Hepatocyte (in vitro differentiated cells): Measurements from ENCODE around the gene DYSF. TPM values are rescaled to one million over a fixed set of nuclear protein-coding genes. Genes with fewer than 3 reads are reported as not detected.

Experiments used
- DNase-seq: peaks from one replicate; pipeline ENCODE4 v3.0.0-alpha.2; 2016; ENCODE audit warnings: low spot score
- H2AFZ ChIP-seq: fragments of 200-600 bp; sonication (generic); 2 replicates; pipeline ENCODE4 v1.6.0; 2016; ENCODE audit warnings: antibody characterized with exemption, mild to moderate bottlenecking
- H3K27ac ChIP-seq: fragments of 200-600 bp; sonication (generic); 2 replicates; pipeline ENCODE4 v1.5.1; 2016; ENCODE audit warnings: mild to moderate bottlenecking
- H3K27me3 ChIP-seq: fragments of 200-600 bp; sonication (generic); 2 replicates; pipeline ENCODE4 v1.6.1; 2016
- H3K36me3 ChIP-seq: fragments of 200-600 bp; sonication (generic); replicated peaks from 2 replicates; pipeline ENCODE4 v1.5.1; 2016; ENCODE audit warnings: low read depth; ENCODE audit not compliant: insufficient read depth
- H3K4me1 ChIP-seq: fragments of 200-600 bp; sonication (generic); 2 replicates; pipeline ENCODE4 v1.5.1; 2016; ENCODE audit warnings: mild to moderate bottlenecking, moderate library complexity; ENCODE audit not compliant: insufficient read depth
- H3K4me2 ChIP-seq: fragments of 200-600 bp; sonication (generic); 2 replicates; pipeline ENCODE4 v1.6.0; 2016
- H3K4me3 ChIP-seq: fragments of 200-600 bp; sonication (generic); 2 replicates; pipeline ENCODE4 v1.5.1; 2016; ENCODE audit warnings: mild to moderate bottlenecking
- H3K79me2 ChIP-seq: fragments of 200-600 bp; sonication (generic); 2 replicates; pipeline ENCODE4 v1.6.0; 2017; ENCODE audit warnings: mild to moderate bottlenecking
- H3K9me2 ChIP-seq: fragments of 200-600 bp; sonication (generic); replicated peaks from 2 replicates; pipeline ENCODE4 v1.6.0; 2017; ENCODE audit warnings: mild to moderate bottlenecking; ENCODE audit not compliant: insufficient read depth
- H3K9me3 ChIP-seq: fragments of 200-600 bp; sonication (generic); 2 replicates; pipeline ENCODE4 v1.5.1; 2016; ENCODE audit warnings: low read depth, mild to moderate bottlenecking
- H4K20me1 ChIP-seq: fragments of 200-600 bp; sonication (generic); 2 replicates; pipeline ENCODE4 v1.6.0; 2016; ENCODE audit warnings: mild to moderate bottlenecking; ENCODE audit not compliant: insufficient read depth, poor library complexity, severe bottlenecking
- CTCF ChIP-seq: fragments of 200-600 bp; sonication (generic); IDR thresholded peaks from 2 replicates; pipeline ENCODE4 v1.5.1; 2016; ENCODE audit warnings: antibody characterized with exemption, mild to moderate bottlenecking; ENCODE audit not compliant: poor library complexity
- EZH2 ChIP-seq: fragments of 200-600 bp; sonication (generic); IDR thresholded peaks from 2 replicates; pipeline ENCODE4 v1.6.1; 2016; ENCODE audit warnings: antibody characterized with exemption, mild to moderate bottlenecking, borderline replicate concordance
- EZH2phosphoT487 ChIP-seq: fragments of 200-600 bp; sonication (generic); IDR thresholded peaks from one replicate; pipeline ENCODE4 v1.6.1; 2018; ENCODE audit warnings: antibody characterized with exemption, mild to moderate bottlenecking, low read depth, moderate library complexity; ENCODE audit not compliant: unreplicated experiment, severe bottlenecking
- WGBS: methylation state at CpG from one replicate; pipeline ENCODE4 v1.1.6; 2016; ENCODE audit warnings: low lambda C conversion rate; ENCODE audit errors: missing lambda C conversion rate; 5-methylcytosine and 5-hydroxymethylcytosine counted together
- polyA plus RNA-seq: library from polyadenylated mRNA; unstranded; fragments of >200 nt; fragmentation: Nextera tagmentation; extraction: Ambion mirVana; gene quantifications from 2 replicates; pipeline ENCODE4 v1.2.1, GENCODE V29; 2016
- total RNA-seq: library from RNA; depleted of rRNA; stranded (reverse); fragments of >200 nt; gene quantifications from 2 replicates; pipeline ENCODE4 v1.2.3, GENCODE V29; 2014

The DYSF gene
- total and polyA plus RNA-seq, 2 experiments from 2014 or later = 0.25 to 0.90 TPM

GRCh38 chr2:71510938-71511337, 57.6 kb downstream of the DYSF start:
- no peak overlapping the region for H3K27ac ChIP-seq
- TF ChIP-seq CTCF = no peak
- TF ChIP-seq EZH2 = no peak
- no peak for TF ChIP-seq EZH2phosphoT487
- H3K4me1 ChIP-seq = no peaks in the 10 kb centered on the region
- no peaks in the 10 kb centered on the region for H3K9me2 ChIP-seq
- H3K4me3 ChIP-seq = no peak overlapping the region
- H3K9me3 ChIP-seq = no peaks in the 10 kb centered on the region
- H4K20me1 ChIP-seq = no peaks in the 10 kb centered on the region
- no peak for DNase-seq
- H3K27me3 ChIP-seq = no peaks in the 10 kb centered on the region
- no peaks in the 10 kb centered on the region for H3K36me3 ChIP-seq
- H3K4me2 ChIP-seq = no peak overlapping the region
- 97% methylated on average over 5 of the region's 9 CpGs for WGBS
- no peak overlapping the region for H2AFZ ChIP-seq
- no peaks in the 10 kb centered on the region for H3K79me2 ChIP-seq

GRCh38 chr2:71511776-71512175, 58.4 kb downstream of the DYSF start:
- Histone ChIP-seq H3K36me3 (no peaks in the 10 kb centered on the region), H3K27me3 (no peaks in the 10 kb centered on the region), H3K9me2 (no peaks in the 10 kb centered on the region), H3K4me2 (no peak overlapping the region), H4K20me1 (no peaks in the 10 kb centered on the region), H3K79me2 (no peaks in the 10 kb centered on the region), H3K4me1 (no peaks in the 10 kb centered on the region), H2AFZ (no peak overlapping the region), H3K27ac (no peak overlapping the region), H3K4me3 (no peak overlapping the region), H3K9me3 (no peaks in the 10 kb centered on the region)
- no peak for TF ChIP-seq EZH2
- TF ChIP-seq CTCF = no peak
- TF ChIP-seq EZH2phosphoT487 = no peak
- WGBS = 85% methylated on average over 10 of the region's 10 CpGs
- DNase-seq = no peak

GRCh38 chr2:71512386-71512785, 59.0 kb downstream of the DYSF start:
- 92% methylated on average over 4 of the region's 4 CpGs for WGBS
- no peaks in the 10 kb centered on the region for H4K20me1 ChIP-seq
- DNase-seq = no peak
- no peak overlapping the region for H3K4me3 ChIP-seq
- TF ChIP-seq EZH2 (no peak), EZH2phosphoT487 (no peak), CTCF (no peak)
- no peaks in the 10 kb centered on the region for H3K79me2 ChIP-seq
- H3K4me1 ChIP-seq = no peaks in the 10 kb centered on the region
- no peaks in the 10 kb centered on the region for H3K36me3 ChIP-seq
- no peak overlapping the region for H3K27ac ChIP-seq
- no peak overlapping the region for H2AFZ ChIP-seq
- H3K9me3 ChIP-seq = no peaks in the 10 kb centered on the region
- H3K4me2 ChIP-seq = no peak overlapping the region
- H3K9me2 ChIP-seq = no peaks in the 10 kb centered on the region
- H3K27me3 ChIP-seq = no peaks in the 10 kb centered on the region

GRCh38 chr2:71513096-71513495, 59.7 kb downstream of the DYSF start:
- H4K20me1 ChIP-seq = no peaks in the 10 kb centered on the region
- no peaks in the 10 kb centered on the region for H3K4me1 ChIP-seq
- no peaks in the 10 kb centered on the region for H3K79me2 ChIP-seq
- no peak for DNase-seq
- H3K27ac ChIP-seq = no peak overlapping the region
- no peak for TF ChIP-seq EZH2phosphoT487
- TF ChIP-seq CTCF = no peak
- TF ChIP-seq EZH2 = no peak
- 90% methylated on average over 9 of the region's 11 CpGs for WGBS
- H2AFZ ChIP-seq = no peak overlapping the region
- H3K9me3 ChIP-seq = no peaks in the 10 kb centered on the region
- H3K36me3 ChIP-seq = no peaks in the 10 kb centered on the region
- H3K9me2 ChIP-seq = no peaks in the 10 kb centered on the region
- H3K27me3 ChIP-seq = no peaks in the 10 kb centered on the region
- no peak overlapping the region for H3K4me3 ChIP-seq
- no peak overlapping the region for H3K4me2 ChIP-seq
